Parathyroid adenoma (tissue), 2 donors: ENCODE measurements around the gene SEMA6B.

Source experiments
- H2AFZ ChIP-seq: fragments of 300-600 bp; sonication (generic); one replicate; pipeline ENCODE4 v1.7.0; 2017; ENCODE audit warnings: antibody characterized with exemption, mild to moderate bottlenecking
- H3K27ac ChIP-seq: fragments of 300-600 bp; sonication (generic); one replicate; pipeline ENCODE4 v1.7.0; 2017
- H3K27me3 ChIP-seq: fragments of 300-600 bp; sonication (generic); one replicate; pipeline ENCODE4 v1.7.0; 2017; ENCODE audit warnings: low read length; ENCODE audit not compliant: control insufficient read depth, insufficient read depth
- H3K36me3 ChIP-seq: fragments of 300-600 bp; sonication (generic); one replicate; pipeline ENCODE4 v1.7.0; 2017; ENCODE audit warnings: low read length; ENCODE audit not compliant: control insufficient read depth, insufficient read depth
- H3K4me1 ChIP-seq: fragments of 300-600 bp; sonication (generic); one replicate; pipeline ENCODE4 v1.7.0; 2017; ENCODE audit warnings: control low read depth
- H3K4me2 ChIP-seq: fragments of 300-600 bp; sonication (generic); one replicate; pipeline ENCODE4 v1.7.0; 2017; ENCODE audit warnings: low read length
- H3K4me3 ChIP-seq: fragments of 300-600 bp; sonication (generic); one replicate; pipeline ENCODE4 v1.7.0; 2017; ENCODE audit warnings: low read depth, low read length
- H3K79me2 ChIP-seq: fragments of 300-600 bp; sonication (generic); one replicate; pipeline ENCODE4 v1.7.0; 2017; ENCODE audit warnings: control low read depth
- H3K9ac ChIP-seq: fragments of 300-600 bp; sonication (generic); one replicate; pipeline ENCODE4 v1.7.0; 2017; ENCODE audit warnings: mild to moderate bottlenecking
- H3K9me3 ChIP-seq: fragments of 300-600 bp; sonication (generic); one replicate; pipeline ENCODE4 v1.7.0; 2017; ENCODE audit warnings: low read length; ENCODE audit not compliant: control insufficient read depth
- CTCF ChIP-seq: fragments of 300-600 bp; sonication (generic); IDR thresholded peaks from one replicate; pipeline ENCODE4 v1.7.0; 2017; ENCODE audit warnings: antibody characterized with exemption, mild to moderate bottlenecking
- donor health status: primary hyperparathyroidism.

SEMA6B gene

DNA sequence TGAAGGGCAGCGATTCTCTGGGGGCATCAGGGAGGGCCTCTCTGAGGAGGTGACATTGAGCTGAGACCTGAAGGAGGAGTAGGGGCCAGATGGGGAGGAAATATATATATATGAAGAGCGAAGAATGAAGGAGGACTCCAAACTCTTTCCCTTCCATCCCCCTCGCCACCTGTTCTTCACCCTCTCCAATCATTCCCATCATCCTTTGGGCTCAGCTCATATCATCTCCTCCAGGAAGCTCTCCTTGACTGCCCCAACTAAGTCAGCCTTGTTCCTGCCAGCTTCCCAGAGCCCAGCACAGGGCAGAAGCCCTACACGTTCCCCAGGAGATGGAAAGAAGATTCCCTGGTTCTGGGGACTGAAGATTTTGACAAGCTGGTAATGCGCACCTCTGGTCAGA, 33.0 kb upstream of the SEMA6B start:
- Histone ChIP-seq H3K79me2 (no peaks in the 10 kb centered on the region), H3K27ac (no peak overlapping the region), H2AFZ (no peak overlapping the region), H3K36me3 (no peaks in the 10 kb centered on the region), H3K4me2 (no peak overlapping the region), H3K4me1 (no peaks in the 10 kb centered on the region), H3K9ac (no peak overlapping the region), H3K27me3 (no peaks in the 10 kb centered on the region), H3K4me3 (no peak overlapping the region), H3K9me3 (no peaks in the 10 kb centered on the region)
- TF ChIP-seq CTCF: no peak

GRCh38 chr19:4591320-4591719, 31.8 kb upstream of the SEMA6B start:
- no peak overlapping the region for H3K4me3 ChIP-seq
- no peaks in the 10 kb centered on the region for H3K27me3 ChIP-seq
- TF ChIP-seq CTCF: no peak

GRCh38 chr19:4590559-4590958, 31.1 kb upstream of the SEMA6B start:
- Histone ChIP-seq H3K36me3 (no peaks in the 10 kb centered on the region), H3K27me3 (no peaks in the 10 kb centered on the region), H3K27ac (no peak overlapping the region), H2AFZ (no peak overlapping the region), H3K4me2 (no peak overlapping the region), H3K4me1 (no peaks in the 10 kb centered on the region), H3K9me3 (no peaks in the 10 kb centered on the region), H3K9ac (no peak overlapping the region), H3K79me2 (no peaks in the 10 kb centered on the region), H3K4me3 (no peak overlapping the region)
- no peak for TF ChIP-seq CTCF

More at GRCh38 chr19:4591320-4591719, 31.8 kb upstream of the SEMA6B start:
- Histone ChIP-seq H2AFZ (no peak overlapping the region), H3K27ac (no peak overlapping the region), H3K9me3 (no peaks in the 10 kb centered on the region), H3K4me1 (no peaks in the 10 kb centered on the region), H3K79me2 (no peaks in the 10 kb centered on the region), H3K36me3 (no peaks in the 10 kb centered on the region), H3K4me2 (no peak overlapping the region), H3K9ac (no peak overlapping the region)

DNA sequence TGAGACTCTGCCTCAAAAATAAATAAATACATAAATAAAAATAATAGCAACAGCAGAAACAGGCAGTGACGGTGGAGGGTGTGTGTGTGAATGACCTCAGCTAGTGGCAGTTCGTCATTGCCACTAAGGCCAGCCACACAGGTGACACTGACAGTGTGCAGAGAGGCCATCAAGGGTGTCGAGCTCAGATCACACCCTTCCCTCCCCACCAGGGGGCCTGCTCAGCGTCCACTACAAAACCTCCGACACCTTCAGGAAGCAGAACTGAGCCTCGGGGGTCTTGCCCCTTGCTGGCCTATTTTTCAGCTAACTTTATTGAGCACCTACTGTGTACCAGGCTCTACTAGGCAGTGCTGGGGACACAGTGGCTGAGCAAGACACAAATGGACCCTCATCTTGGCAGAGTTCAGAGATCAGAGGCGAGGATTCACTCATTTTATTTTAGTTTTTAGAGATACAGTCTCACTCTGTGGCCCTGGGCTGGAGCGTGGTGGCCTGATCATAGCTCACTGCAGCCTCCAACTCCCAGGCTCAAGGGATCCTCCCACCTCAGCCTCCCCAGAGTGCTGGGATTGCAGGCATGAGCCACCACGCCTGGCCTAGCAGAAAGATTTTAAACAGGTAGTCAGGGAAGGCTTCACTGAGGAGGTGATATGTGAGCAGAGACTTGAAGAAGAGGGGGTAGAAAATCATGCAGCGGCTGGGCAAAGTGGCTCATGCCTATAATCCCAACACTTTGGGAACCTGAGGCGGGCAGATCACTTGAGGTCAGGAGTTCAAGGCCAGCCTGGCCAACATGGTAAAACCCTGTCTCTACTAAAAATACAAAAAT, 30.3 kb upstream of the SEMA6B start:
- Histone ChIP-seq H3K27me3 (no peaks in the 10 kb centered on the region), H3K4me1 (no peaks in the 10 kb centered on the region), H2AFZ (no peak overlapping the region), H3K36me3 (no peaks in the 10 kb centered on the region), H3K4me2 (no peak overlapping the region), H3K9ac (no peak overlapping the region), H3K79me2 (no peaks in the 10 kb centered on the region), H3K4me3 (no peak overlapping the region), H3K27ac (no peak overlapping the region), H3K9me3 (no peaks in the 10 kb centered on the region)
- no peak for TF ChIP-seq CTCF

- H3K27ac ChIP-seq: no peak overlapping the region
- H3K4me1 ChIP-seq: no peaks in the 10 kb centered on the region
- H3K27me3 ChIP-seq: no peaks in the 10 kb centered on the region
- H3K4me2 ChIP-seq: no peak overlapping the region
- no peaks in the 10 kb centered on the region for H3K36me3 ChIP-seq
- H2AFZ ChIP-seq: no peak overlapping the region
- H3K9me3 ChIP-seq: no peaks in the 10 kb centered on the region
- no peak overlapping the region for H3K4me3 ChIP-seq
- H3K9ac ChIP-seq: no peak overlapping the region
- TF ChIP-seq CTCF: no peak
- no peaks in the 10 kb centered on the region for H3K79me2 ChIP-seq
Measured at GRCh38 chr19:4588291-4588761, 28.8 kb upstream of the SEMA6B start.
